Gastrocnemius medialis (tissue), 4 donors: ENCODE data around the gene CHGA.

Experiments
- CTCF ChIP-seq, 5 experiments: fragments of 450-650 bp in 3 of 5; fragments of 200-600 bp in 2 of 5; sonication (generic) in 2 of 5; IDR thresholded peaks in 4 of 5; conservative IDR thresholded peaks in 1 of 5; 1 replicate in 4 of 5; 2 replicates in 1 of 5; pipeline ENCODE4 v1.5.1; 2016 to 2019; ENCODE audit warnings: antibody characterized with exemption in 5 of 5, mild to moderate bottlenecking in 3 of 5, moderate library complexity in 3 of 5
- POLR2A ChIP-seq, 2 donors: fragments of 450-650 bp; IDR thresholded peaks; one replicate each; pipeline ENCODE4 v1.6.1; 2017; ENCODE audit warnings: antibody characterized with exemption in 2 of 2, mild to moderate bottlenecking in 2 of 2, moderate library complexity in 2 of 2

GRCh38 chr14:92946847-92947545, 24.0 kb downstream of the CHGA start:
- no peak for TF ChIP-seq CTCF (IDR thresholded peaks at IDR 0.05 in 4 of 5, conservative IDR thresholded peaks at IDR 0.05 in 1 of 5)
- TF ChIP-seq POLR2A (IDR thresholded peaks at IDR 0.05), result no peak
